Measurements from ENCODE around the gene PCCA.

DNA sequence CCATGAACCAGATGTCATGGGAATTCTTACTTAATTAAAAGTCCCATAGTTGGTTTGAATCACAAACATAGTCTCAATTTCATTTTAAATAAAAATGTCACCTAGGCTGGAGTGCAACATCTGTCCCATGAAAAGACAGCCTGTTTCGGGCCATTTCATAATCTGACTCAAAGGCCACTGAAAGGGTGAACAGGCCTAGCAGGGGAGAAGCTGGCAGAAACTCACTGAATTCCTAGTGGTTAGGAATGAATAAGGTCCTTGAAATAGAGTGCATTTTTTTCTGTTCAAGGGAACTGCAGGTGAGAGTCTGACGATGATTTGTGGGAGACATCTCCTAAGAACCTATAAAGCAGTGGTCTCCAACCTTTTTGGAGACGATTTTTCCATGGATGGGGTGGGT lies 44.0 kb upstream of the PCCA start:
- TF ChIP-seq, protein P1, sequence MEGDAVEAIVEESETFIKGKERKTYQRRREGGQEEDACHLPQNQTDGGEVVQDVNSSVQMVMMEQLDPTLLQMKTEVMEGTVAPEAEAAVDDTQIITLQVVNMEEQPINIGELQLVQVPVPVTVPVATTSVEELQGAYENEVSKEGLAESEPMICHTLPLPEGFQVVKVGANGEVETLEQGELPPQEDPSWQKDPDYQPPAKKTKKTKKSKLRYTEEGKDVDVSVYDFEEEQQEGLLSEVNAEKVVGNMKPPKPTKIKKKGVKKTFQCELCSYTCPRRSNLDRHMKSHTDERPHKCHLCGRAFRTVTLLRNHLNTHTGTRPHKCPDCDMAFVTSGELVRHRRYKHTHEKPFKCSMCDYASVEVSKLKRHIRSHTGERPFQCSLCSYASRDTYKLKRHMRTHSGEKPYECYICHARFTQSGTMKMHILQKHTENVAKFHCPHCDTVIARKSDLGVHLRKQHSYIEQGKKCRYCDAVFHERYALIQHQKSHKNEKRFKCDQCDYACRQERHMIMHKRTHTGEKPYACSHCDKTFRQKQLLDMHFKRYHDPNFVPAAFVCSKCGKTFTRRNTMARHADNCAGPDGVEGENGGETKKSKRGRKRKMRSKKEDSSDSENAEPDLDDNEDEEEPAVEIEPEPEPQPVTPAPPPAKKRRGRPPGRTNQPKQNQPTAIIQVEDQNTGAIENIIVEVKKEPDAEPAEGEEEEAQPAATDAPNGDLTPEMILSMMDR (IDR thresholded peaks at IDR 0.05), result no peak
- no peak for TF ChIP-seq POLR2A (IDR thresholded peaks at IDR 0.05)

All from Peyer's patch (tissue), 4 donors.